Measurements from ENCODE around the gene DYRK3.

DYRK3 gene

DNA sequence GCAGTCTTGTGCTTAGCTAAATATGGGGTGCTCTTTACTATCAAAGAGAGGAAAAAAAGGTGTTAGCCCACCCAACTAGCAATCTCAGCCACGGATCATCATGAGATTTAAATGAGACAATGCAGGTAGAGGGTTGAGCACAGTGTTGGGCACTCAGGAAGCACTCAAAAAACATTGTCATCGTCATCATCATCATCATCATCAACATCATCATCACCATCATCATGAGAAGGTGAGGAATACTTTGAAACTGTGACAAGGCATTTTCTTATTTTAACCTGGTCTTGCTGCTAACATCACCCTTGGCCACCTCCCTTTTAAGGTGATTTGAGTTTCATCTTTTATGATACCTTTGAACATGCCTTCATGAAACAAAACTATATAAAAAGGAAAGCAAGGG is 46.0 kb downstream of the DYRK3 start:
- in situ Hi-C loops (cut with HindIII; ENCODE audit: low sequenced_read_pairs): no loop called here

DNA sequence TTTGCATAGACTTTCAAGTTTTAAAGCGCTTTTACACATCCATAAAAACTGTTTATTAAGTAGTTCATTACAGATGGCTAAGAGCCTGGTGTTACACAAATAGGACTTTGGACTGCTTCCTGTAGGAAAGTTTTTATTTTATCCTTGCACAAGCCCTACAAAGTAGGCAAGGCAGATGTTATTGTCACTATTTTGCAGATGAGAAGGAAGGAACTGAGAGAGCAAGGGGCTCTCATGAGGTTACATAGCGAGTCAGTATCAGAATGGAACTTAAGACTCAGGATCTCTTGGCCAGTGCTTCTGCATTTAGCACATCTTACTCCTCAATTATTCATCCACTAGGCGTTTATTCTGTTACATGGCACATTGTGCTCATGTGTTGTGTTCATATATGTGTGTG is 46.8 kb downstream of the DYRK3 start:
- in situ Hi-C loops (cut with HindIII; ENCODE audit: low sequenced_read_pairs): no loop called here

DNA sequence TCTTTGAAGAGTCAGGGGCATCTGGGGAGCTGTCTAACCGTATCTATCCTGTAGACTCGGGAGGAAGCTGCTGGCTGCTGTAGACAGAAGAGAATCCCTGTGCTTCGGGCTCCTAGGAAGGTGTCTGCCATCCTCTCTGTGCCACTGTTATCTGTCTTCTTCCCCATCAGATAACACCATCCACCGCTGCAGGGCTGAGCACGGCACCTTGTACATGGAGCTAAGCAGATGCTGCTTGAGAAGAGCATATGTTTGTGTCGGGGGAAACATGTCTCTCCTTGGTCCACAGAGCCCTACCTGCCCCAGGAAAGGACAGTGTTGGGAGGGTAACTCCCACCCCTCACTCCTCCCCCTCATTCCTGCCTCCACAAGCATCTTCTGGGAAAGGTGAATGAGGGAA is 48.0 kb downstream of the DYRK3 start:
- in situ Hi-C loops (cut with HindIII; ENCODE audit: low sequenced_read_pairs): no loop called here

DNA sequence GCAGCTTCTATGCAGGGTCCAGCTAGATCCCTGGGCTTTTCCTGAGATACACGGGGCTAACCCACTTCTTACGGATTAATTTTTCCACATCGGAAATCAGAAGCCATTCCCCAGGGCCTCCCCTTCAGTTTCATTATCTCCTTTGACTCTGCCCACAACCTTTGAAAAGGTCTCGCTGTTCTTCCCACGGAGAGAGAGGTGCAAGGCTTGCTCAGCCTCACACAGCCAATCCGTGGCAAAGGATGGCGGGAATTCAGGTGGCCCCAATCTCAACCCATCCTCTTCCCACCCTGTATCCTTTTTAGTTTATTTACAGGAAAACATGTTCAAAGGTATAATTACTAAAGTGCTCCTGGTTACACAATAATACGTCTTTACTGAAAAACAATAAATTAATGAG is 48.7 kb downstream of the DYRK3 start:
- in situ Hi-C loops (cut with HindIII; ENCODE audit: low sequenced_read_pairs): no loop called here

DNA sequence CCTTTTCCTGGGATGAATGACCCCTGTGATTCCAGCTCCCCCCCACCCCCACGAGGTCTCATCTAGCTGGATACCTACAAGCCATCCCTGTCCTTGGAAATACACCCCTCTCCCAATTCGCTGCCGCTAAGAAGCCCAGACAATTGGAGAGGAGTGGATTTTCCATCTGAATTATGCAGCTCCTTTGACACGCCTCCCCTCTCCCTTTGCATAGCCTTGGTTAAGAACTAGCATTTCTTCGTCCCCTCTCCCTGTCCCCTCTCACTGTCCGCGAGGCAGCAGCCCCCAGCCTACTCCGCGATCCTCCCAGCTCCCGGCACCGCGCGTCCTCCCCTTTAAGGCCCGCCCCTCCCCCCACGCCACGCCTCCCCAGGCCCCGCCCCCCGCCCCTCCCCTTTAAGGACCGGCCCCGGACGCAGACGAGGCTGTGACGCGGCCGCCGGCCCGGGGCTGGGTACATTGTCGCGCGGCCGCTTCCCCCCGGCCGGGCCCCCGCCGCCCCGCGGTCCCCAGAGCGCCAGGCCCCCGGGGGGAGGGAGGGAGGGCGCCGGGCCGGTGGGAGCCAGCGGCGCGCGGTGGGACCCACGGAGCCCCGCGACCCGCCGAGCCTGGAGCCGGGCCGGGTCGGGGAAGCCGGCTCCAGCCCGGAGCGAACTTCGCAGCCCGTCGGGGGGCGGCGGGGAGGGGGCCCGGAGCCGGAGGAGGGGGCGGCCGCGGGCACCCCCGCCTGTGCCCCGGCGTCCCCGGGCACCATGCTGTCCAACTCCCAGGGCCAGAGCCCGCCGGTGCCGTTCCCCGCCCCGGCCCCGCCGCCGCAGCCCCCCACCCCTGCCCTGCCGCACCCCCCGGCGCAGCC is 49.4 kb downstream of the DYRK3 start, which contains the start of gene MAPKAPK2:
MAPKAPK2 (plus strand) TSS at position 428 of the 856 bp plus-strand sequence; CDS start at position 753, 325 bp downstream.
- in situ Hi-C loops (cut with HindIII; ENCODE audit: low sequenced_read_pairs): no loop called here

DNA sequence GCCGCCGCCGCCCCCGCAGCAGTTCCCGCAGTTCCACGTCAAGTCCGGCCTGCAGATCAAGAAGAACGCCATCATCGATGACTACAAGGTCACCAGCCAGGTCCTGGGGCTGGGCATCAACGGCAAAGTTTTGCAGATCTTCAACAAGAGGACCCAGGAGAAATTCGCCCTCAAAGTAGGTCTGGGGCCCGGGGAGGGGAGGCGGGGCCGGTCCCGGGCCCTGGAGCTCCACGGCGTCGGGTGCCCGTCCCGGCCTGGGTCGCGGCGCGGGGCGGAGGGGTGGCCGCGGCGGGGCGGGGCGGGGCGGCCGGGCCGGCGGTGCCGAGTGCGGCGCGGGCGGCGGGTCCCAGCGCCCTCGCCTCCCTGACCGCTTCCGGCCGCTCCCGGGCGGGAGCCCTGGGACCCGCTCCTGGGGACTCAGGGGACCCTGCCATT is 50.0 kb downstream of the DYRK3 start:
- in situ Hi-C loops (cut with HindIII; ENCODE audit: low sequenced_read_pairs): no loop called here

DNA sequence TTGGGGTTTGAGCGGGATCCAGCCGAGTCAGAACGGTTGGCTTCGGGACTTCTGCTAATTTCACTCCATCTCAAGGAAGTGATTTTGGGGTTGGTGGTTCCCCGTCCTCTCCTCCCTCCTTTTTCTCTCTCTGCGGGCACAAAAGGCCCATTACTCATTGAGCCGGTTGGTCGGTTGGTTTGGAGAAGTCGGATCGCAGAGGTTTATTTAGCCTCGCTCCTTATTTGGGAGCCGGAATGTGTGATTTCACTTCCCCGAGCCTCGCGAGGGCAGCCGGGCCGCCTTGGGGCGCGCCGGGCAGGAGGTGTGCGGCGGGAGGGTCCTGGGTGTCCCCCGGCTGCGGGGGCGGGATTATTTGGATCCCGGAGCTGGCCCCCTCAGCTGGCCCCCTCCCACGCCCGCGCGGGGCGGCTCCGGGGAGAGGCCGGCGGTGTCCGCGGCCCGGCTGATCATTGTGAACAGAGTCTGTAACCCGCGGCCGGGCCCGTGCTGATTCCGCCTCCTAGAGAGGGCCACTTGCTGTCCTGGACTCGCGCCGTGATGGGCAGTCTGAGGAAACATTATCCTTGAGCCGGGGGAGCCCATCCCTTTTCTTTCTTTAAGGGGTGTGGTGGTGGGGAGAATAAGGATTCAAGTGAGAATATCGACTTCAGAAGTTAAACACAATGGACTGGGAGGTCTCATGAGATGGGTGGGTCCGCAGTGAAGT is 50.6 kb downstream of the DYRK3 start:
- in situ Hi-C loops (cut with HindIII; ENCODE audit: low sequenced_read_pairs): no loop called here

DNA sequence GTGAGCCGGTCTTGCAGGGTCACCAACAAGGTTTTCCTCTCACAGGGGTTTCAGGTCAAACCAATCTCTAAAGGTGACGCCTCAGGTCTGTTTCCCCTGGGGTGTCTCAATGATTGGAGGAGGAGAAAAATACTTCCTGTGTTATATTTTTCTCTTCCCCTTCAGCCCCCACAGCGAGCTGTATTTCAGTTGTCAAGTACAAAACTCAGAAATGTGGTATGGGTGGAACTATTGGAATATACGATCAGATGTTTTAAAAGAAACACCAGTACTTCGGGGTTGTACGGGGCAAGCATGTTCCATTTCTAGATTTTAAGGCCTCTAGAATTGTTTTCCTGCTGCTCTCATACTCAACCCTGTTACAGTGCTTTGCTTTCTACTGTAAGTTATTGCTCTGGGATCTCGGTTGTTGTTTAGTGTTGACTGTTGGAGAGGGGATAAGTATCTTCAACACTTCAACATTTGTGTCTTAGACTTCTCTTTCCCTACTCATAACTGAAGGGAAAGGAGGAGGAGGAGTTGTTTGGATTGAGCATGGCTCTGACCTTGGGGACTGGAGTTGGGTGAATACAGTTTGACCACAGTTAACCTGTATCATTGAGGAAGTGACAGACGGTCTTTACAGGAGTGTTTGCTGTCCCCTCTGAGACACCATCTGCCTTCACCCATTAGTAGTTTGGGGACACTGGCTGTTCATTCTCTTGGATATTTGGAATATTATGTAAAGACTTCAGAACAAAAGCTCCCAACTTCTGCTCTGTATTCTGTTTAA is 51.3 kb downstream of the DYRK3 start:
- in situ Hi-C loops (cut with HindIII; ENCODE audit: low sequenced_read_pairs): no loop called here

DNA sequence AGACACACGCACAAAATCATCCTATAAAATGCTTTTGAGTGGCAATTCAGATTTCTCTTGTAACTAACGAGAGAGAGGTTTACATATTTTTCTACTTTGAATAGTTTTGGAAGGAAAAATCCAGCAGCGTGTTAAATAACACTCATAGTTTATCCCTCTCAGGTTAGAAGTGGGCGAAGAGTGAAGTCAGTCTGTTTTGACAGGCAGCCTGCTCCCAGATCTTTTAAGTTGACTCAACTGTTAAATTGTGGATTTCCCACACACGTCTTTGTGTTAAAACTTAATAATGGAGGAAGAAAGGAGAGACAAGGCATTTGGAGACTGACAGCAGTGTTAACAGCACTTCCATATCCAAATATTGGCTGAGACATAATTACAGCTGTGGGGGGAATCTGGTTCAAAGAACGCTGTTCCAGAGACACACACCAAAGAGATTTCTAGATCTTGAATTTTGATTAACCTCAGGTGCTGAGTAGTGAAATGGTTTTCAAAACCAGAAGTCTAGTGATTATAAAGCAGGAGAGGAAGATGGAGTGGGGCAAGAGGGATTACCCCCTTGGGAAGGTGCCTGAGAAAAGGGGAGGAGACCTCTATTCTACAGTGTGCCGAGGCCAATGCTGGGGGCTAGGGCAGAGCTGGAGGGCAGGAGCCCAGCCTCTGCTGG is 52.0 kb downstream of the DYRK3 start:
- in situ Hi-C loops (cut with HindIII; ENCODE audit: low sequenced_read_pairs): no loop called here

DNA sequence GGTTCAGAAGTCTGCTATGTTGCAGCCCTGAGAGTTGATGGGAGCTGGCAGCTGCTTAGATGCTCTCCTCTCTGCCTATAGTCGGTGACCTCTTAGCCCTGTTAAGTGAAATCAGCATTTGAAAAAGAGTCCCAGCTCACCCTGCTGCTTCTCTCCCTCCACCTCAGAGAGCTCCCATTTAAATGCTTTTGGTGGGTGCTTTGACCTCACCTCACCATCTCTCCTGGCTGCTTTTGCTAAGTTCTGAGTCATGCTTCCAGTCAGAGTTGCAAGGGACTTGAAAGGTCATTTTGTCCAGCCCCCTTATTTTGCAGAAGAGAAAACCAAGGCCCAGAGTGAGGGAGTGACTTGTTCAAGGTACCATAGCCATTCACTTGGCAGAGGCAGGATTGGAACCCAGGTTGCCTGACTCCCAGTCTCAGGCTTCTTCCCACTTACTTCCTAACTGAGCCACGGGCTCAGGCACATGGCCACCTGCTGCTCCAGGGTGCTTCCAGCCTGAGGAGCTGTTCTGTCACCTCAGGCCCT is 52.6 kb downstream of the DYRK3 start:
- in situ Hi-C loops (cut with HindIII; ENCODE audit: low sequenced_read_pairs): no loop called here

DNA sequence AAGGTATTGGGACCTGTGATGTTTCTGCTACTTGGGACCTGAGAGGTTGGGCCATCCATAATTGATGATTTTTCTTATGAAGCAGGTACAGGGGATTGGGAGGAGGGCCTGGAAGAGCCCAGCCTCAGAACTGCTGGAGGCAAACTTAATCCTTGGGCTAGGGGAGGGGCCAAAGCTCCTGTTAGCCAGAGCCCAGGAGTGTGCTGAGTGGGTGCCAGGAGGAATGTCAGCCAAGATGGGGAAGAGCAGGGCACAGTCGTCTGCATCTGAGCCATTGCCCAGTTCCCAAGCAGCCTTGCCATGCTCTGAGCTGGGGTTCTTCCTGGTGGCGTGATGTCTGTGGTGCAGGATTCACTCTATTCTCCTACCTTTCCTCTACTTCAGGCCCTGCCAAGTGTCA is 55.2 kb downstream of the DYRK3 start:
- in situ Hi-C loops (cut with HindIII; ENCODE audit: low sequenced_read_pairs): no loop called here

DNA sequence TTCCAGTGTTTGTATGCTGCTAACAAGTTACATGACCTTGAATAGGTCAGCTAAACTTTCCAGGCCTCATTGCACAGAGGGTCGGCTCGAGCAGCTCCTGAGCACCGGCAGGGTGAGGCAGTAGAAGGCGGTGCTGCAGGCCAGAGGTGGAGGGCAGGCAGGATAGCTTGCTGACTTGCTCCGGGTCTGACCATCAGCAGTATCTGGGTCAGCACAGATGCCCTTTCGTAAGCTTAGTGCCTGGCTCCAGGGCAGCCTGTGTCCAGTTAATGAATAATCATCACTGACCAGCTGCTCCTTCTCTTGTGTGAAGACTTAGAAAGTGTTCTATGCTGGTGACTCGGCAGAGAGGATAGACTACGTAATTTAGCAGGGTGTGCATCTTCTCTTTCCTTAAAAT is 56.3 kb downstream of the DYRK3 start:
- in situ Hi-C loops (cut with HindIII; ENCODE audit: low sequenced_read_pairs): no loop called here

DNA sequence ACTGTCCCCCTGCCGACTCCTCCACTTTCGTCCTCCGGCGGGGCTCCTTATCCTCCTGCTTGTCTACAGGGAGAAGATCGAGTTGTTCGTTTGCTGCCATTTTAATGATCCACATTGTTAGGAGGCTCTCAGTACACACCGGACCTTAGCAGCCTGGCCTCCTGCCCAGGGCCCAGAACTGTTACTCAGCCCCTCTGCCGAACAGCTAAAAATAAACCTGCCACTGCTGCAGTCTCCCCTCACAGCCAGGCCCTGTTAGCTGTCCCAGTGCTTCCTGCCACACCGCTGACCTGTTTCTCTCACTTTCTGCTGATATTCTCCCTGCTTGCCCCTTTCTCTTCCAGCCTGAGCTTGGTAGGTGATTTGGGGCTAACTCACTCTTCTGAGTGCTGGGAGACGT is 57.7 kb downstream of the DYRK3 start:
- in situ Hi-C loops (cut with HindIII; ENCODE audit: low sequenced_read_pairs): no loop called here

DNA sequence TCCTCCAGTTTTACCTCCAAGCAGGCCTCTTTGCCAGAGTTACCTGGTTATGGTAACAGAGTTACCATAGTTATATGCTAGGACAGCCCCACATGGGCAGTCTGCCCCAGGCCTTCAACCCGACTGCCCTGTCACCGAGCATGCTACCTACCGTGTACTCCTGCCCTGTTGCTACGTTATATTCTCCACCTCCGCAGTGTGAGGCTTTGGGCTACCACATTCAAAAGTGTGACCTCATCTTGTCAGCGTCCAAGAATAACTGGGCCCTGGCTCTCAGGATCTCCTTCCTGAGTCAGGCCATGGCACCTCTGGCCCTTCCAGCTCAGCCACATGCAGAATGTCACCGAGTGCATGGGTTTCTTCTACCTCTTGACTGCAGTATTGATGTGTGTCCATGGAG is 58.3 kb downstream of the DYRK3 start:
- in situ Hi-C loops (cut with HindIII; ENCODE audit: low sequenced_read_pairs): no loop called here

DNA sequence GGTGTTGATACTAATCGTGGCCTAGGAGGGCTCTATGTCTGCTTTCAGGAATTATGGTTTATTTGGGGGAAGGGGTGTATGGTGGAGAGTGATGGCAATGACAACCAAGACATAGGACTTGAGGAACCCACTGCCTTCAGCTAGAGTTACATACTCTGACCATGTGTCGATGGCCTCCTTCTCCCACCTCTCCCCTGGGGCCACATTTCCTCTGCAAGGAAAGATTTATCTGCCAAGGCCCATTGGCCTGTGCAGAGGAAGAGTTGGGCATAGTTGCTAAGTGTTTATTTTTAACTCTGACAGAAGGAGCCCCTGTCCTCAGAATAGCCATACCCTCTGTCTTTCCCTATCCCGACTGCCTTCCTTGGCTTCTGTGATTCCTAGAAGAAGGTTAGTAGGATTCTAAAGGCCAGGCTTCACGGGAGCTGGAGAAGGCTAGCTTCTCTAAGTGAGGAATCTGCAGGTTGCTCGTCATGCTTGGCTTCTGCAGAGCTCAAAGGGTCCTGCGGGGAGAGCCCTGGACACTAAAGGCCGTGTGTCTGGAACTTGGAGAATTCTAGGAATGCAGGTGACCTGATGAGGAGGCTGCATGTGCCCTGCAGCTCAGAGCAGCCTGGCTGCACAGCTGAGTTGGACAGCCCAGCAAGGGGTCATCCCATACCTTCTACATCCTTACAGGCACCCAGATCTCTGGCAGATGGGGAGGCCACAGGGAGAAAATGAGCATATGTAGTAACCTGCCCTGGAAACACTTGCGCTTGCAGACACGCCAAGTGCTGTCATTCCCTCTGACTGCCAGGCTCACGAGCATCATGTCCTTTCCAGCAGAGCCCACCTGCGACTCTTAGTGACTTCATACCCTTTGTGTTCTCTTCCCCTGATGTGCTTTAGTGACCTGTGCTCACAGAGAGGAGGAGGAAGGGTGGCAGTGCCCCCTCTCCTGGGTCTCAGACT is 59.1 kb downstream of the DYRK3 start:
- in situ Hi-C loops (cut with HindIII; ENCODE audit: low sequenced_read_pairs): no loop called here

DNA sequence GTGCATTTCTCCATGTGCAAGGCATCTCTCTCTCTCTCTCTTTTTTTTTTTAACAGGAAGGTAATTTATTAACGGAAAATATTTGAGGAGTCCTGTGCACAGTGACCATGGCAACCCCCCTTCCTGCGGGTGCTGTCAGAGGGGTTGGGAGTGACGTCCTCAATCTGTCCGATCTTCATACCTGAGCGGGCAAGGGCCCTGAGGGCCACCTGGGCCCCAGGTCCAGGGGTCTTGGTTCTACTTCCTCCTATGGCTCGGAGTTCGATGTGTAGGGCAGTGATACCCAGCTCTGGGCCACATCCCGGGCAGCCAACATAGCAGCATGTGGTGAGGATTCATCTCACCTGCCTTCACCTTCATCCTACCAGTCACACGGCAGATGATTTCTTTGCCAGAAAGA is 60.4 kb downstream of the DYRK3 start:
- in situ Hi-C loops (cut with HindIII; ENCODE audit: low sequenced_read_pairs): no loop called here

DNA sequence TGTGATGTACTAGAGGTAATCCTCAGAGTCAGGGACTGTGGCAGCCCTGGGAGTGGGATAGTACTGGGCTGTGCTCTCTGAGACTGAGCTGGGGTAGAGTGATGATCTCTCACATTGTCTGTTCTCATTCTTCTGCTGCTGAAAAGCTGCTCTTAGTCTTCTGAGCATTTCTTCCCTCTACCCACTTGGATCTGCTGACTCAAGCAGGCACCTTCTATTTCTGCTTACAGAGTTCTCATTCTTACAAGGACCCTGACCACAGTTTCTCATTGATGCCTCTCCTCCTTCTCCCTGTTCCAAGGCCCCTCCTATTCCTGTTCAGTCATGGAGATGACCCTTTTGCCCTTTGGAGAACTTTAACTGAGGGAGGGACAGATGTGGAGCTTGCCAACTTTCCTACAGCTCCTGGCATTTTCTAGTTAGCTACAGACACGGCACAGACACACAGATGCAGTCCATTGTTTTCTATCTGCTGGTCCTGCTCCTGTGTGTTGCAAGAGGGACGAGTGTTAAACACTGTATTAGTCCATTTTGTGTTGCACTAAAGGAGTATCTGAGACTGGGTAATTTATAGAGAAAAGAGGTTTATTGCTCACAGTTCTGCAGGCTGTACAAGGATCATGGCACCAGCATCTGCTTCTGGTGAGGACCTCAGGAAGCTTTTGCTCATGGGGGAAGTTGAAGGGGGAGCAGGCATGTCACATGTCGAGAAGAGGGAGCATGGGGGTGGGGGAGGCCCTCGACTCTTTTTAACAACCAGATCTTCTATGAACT is 61.7 kb downstream of the DYRK3 start:
- in situ Hi-C loops (cut with HindIII; ENCODE audit: low sequenced_read_pairs): no loop called here

DNA sequence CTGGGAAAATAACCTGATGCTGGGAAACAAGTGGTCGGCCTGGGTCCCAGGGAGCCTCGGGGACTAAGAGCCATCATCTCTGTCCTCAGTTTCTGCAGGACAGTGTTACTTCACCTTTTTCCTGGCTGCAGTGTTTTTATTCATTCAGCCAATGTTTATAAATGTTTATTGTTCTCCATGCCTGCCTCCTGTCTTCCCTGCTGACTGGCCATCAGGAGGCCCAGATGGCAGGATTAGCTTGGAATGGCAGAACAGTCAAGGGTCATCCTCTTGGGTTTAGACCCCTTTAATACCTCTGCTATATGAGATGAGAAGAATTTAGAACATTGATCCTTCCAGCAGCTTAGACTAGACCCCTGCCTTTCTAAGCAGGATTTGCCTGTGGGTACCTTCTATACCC is 62.7 kb downstream of the DYRK3 start:
- in situ Hi-C loops (cut with HindIII; ENCODE audit: low sequenced_read_pairs): no loop called here

All from DLD1 (cell line).